HG03139 (cell line): ENCODE measurements around the gene NLRP3.
"Not testable (repeated sequence)": the region's sequence is repeated elsewhere in the genome, so short reads cannot be mapped to it uniquely, and the experiment has no call there.

Source experiments
- ATAC-seq: cut with Tn5 transposase; IDR thresholded peaks from one replicate; pipeline ENCODE4 v1.9.1; 2021; ENCODE audit not compliant: unreplicated experiment

The NLRP3 gene

DNA sequence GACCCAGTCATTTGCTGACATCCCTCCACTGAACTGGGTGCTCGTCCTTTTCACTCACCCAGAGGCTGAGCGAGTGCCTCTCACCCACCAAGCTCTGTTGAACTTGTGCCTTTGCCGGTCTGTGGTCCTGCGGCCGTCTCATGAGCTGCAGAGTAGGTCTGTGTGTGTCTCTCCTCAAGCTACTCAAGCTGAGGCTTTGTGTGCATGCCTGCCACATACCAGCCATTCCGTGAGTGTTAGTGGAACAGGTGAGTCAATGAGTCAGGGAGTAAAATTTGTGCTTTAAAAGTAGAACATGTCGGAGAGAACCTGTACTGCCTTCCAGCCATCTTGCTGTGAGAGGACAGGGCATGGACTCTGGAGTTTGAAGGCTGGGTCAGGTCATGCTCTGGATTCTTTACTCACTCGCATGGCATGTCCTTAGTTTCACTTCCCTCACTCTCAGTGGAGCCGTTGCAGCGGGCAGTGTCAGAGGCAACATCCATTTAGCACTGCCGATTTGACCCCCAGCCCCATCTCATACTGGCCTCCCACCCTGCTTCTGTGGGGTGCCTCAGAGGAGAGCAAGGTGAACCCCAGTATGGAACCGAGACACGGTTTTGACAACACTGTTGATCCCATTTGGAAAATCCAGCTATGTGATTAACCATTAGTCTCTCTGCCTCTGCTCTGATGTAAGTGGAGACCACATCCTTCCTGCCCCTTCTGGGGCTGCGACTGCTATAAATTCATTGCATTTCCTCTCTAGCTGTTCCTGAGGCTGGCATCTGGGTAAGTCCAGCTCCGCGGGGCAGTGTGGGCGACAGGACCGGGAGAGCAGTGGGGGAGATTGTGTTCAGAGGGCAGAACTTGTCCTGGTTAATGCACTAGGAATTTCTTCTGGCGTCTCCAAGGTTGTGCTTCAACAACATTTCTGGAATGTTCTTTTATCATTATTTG, at the start of gene NLRP3:
TSS of gene NLRP3 (plus strand) at position 751 of the 939 bp plus-strand sequence. CDS start 2,628 bp downstream, outside the sequence.
- ATAC-seq = peak; percentile 74

DNA sequence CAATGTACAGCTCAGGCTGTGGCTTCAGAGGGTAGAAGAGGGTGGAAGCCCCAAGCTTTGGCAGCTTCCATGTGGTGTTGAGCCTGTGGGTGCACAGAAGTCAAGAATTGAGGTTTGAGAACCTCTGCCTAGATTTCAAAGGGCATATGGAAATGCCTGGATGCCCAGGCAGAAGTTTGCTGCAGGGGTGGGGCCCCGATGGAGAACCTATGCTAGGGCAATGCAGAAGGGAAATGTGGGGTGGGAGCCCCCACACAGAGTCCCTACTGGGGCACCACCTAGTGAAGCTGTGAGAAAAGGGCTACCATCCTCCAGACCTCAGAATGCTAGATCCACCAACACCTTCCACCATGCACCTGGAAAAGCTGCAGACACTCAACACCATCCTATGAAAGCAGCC, 49.6 kb upstream of the NLRP3 start:
- ATAC-seq = not testable (repeated sequence)

DNA sequence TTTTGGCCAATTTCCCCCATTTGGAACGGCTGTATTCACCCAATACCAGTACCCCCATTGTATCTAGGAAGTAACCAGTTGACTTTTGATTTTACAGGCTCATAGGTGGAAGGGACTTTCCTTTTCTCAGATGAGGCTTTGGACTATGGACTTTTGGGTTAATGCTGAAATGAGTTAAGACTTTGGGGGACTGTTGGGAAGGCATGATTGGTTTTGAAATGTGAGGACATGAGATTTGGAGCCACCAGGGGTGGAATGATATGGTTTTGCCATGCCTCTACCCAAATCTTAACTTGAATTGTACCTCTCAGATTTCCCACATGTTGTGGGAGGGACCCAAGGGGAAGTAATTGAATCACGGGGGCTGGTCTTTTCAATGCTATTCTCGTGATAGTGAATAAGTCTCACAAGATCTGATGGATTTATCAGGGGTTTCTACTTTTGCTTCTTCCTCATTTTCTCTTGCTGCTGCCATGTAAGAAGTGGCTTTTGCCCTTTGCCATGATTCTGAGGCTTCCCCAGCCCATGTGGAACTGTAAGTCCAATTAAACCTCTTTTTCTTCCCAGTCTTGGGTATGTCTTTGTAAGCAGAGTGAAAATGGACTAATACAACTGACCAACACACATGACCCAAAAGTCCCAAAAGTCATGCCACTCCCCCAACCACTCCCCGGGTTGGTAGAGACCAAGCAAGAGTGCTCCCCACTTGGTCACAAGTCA, 48.9 kb upstream of the NLRP3 start:
- ATAC-seq = no peak

DNA sequence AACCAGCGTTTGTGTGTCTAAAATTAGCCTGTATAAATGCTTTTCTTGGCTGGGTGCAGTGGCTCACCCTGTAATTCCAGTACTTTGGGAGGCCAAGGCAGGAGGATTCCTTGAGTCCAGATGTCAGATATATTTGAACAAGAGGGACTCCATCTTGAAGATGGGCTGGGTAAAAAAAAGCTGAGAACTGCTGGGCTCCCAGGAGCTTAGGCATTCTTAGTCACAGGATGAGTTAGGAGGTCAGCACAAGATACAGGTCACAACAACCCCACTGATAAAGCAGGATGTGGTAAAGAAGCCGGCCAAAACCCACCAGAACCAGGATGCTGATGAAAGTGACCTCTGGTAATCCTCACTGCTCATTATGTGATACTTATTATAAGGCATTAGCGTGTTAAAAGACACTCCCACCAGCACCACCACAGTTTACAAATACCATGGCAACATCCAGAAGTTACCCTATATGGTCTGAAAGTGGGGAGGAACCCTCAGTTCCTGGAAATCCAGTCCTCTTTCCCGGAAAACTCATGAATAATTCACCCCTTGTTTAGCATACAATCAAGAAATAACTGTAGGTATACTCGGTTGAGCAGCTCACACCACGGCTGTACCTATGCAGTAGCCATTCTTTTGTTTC, 48.1 kb upstream of the NLRP3 start:
- ATAC-seq = no peak

DNA sequence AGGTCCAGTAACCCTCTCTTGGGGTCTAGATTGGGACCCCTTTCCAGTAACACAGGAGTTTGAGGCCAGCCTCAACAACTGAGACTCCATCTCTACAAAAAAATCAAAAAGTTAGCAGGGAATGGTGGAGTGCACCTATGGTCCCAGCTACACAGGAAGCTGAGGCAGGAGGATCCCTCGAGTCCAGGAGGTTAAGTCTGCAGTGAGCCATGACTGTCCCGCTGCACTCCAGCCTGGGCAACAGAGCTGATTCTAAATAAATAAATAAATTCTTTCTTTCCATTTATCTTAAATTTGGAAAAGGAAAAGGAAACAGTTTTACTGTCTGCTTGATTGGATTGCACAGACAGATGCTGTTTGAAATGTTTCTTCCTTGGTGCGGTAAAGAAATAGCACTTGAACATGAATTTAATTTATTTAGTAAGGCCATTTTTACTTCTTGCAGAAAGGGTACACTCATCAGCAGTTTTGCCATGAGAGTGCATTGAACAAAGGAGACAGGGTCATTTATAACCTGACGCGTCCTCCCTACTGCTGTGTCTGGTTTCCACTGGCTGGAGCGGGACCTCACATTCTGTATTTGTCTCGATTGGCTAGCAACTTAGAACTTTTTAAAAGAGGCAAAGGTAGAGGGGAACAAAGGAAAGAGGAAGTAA, 47.4 kb upstream of the NLRP3 start:
- ATAC-seq = no peak

DNA sequence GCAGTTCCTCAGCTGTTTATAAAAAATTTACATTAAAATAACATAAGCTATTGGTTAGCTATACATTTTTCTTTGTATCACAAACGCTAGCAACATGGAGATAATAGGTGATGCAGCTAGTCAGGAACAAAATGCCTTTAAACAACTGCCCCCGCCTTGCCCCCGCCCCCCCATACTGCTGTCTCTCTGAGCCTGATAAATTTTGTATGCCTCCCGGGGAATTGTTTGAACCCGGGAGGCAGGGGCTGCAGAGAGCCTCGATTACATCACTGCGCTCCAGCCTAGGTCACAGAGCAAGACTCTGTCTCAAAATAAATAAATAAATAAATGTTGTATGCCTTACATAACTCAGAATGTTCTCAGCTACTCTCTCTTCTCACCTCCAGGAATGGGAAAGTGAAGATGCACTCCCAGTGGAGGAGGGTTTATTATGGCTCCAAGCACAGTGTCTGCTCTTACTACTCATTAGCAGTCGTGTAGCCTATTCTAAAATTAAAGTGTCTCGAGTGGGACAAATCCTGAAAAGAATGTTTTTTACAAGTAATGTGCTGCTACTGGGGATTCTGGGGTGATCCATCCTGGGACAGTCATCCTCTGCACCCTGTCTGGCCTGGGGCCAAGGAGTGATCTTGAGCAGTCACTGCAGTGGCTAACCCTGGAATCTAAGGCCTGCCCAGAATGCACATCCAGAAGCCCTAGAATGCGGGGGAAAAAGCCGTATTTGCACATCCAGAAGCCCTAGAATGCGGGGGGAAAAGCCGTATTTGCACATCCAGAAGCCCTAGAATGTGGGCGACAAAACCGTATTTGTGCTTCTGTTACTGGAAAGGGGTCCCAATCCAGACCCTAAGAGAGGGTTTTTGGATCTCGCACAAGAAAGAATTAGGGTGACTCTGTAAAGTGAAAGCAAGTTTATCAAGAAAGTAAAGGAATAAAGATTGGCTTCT, 44.9 kb upstream of the NLRP3 start:
- ATAC-seq = no peak

DNA sequence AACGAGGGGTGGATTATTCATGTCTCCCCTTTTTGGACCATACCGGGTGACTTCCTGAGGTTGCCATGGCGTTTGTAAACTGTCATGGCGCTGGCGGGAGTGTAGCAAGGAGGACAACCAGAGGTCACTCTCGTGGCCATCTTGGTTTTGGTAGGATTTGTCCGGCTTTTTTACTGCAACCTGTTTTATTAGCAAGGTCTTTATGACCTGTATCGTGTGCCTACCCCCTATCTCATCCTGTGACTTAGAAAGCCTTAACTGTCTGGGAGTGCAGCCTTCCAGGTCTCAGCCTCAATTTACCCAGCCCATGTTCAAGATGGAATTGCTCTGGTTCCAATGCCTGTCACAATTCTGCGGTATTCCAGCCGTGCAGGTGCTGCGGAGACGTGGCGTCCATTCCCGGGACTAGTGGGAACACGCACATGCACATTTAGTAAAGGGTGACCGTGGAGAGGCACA, 44.1 kb upstream of the NLRP3 start:
- ATAC-seq = no peak

DNA sequence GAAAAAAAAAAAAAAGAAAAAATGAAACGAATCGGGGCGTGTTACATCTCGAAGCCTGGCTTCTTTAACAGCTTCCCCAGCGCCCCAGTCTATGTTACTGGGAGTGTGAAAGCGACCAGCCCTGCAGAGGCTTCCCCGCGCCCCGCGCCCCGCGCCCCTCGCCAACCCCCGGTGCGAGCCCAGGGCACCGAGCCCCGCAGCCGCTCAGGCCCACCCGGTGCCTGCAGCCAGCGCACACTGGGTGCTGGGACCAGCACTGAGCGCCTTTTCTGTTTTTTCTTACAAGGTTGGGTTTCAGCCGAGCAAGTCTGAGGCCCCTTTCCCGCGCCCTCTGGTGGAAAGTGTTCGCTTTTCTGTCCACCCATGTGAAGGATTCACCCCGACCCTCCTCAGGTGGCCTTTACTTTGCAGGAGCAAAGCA, 42.2 kb upstream of the NLRP3 start:
- peak; percentile 82 for ATAC-seq

DNA sequence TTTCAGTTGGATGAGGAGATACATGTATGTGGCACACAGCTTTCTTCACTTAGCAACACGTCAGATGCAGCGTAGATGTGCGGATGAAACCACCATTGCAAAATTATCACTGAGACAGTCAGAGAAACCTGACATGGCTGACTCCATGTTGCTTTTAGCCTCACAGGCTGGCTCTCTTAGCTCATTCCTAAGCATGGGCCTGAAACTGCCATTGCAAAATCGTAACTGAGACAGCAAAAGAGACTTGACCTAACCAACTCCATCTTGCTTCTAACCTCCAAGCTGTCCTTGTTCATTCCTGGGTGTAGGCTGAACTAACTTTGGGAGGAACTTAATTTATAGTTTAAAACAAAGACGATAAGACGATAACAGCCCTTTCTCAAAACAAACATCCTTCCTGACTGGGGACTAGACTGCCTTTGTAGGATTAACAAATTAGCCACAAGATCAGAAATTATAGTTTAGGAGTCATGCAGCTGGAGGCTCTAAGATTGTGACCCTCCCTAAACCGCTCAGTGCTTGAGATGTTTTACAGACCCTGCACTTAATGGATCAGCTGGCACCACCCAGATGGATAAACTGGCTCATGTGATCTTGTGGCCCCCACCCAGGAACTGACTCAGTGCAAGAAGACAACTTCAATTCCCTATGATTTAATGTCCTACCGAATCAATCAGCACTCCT, 41.2 kb upstream of the NLRP3 start:
- ATAC-seq = not testable (repeated sequence)

DNA sequence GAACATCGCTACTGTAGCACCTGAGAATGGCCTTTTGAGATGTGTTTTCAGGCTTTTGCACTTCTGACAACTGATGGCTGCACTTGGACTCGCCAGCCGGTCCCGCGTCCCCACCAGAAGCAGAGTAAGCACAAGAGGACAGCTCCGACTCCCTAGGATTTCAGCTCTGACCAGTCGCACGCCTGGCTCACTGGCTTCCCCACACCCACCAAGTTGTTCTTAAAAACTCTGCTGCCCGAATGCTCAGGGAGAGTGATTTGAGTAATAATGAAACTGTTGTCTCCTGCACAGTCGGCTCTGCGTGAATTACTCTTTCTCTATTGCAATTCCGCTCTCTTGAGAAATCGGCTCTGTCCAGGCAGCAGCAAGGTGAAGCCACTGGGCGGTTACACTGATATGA, 40.2 kb upstream of the NLRP3 start:
- no peak for ATAC-seq

DNA sequence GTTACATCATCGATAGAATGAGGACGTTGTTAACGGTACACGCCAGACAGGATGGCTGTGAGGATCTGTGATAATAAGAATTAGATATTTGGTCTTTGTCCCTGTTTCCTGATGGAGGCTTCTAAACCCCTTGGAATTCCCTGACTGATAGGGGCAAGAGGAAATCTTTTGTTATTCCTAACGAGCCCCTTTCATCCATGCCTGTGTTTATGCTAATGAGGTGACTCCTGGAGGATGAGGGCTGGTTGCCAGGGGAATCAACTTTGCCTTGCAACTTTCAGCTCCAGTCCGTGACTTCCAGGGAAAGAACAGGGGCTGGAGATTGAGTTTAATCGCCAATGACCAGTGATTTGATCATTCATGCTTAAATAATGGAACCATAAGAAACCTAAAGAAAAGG, 39.3 kb upstream of the NLRP3 start:
- ATAC-seq = no peak

DNA sequence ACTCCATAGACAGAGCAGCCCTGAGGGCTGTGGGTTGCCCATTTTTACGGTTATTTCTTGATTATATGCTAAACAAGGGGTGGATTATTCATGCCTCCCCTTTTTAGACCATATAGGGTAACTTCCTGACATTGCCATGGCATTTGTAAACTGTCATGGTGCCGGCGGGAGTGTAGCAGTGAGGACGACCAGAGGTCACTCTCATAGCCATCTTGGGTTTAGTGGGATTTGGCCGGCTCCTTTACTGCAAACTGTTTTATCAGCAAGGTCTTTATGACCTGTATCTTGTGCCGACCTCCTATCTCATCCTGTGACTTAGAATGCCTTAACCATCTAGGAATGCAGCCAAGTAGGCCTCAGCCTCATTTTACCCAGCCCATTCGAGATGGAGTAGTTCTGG, 38.3 kb upstream of the NLRP3 start:
- ATAC-seq = not testable (repeated sequence)

DNA sequence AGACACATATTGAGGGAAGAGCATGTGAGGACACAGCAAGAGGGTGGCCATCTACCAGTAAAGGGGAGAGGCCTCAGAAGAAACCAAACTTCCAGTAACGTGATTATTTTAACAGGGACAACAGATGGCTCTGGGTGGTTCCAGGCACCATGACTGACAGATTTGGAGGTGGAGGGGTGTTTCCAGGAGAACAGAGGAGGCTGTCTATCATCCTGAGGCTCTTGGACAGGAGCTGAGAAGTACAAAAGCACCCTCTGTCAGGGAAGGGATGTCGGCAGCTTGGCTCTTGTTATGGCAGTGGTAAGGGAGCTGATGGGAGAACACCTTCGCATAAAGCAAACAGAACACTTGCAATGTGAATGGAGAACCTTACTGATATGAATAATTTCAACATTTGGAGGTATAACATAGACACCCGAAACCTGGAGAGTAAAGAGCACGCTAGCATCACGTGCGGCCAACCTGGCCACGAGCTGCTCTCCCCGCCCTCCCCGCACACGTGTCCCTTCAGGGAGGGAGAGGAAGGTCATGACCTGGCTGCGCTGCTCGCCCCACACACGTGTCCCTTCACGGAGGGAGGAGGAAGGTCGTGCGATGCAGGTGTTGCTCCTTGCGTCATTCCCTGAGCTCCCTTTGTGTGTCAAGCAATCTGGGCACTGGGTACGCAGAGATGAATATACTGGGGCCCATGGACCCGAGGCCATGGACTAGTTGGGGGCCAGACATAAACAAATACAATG, 37.5 kb upstream of the NLRP3 start:
- no peak for ATAC-seq

DNA sequence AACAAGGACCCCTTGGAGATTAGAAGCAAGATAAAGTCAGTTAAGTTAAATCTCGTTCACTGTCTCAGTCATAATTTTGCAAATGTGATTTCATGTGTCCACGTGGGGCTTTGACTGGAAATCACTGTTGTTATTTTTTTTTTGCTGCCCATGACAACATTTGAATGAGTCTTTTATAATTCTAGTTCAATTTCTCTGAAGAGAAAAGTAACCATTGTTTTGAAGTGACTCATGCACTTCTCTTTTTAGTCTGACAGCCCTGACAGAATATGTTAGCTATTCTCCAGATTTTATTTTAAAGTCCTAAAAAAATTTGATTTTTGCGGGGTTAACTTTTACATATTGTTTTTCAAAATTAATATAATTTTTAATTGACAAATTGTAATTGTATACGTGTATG, 30.7 kb upstream of the NLRP3 start:
- no peak for ATAC-seq

DNA sequence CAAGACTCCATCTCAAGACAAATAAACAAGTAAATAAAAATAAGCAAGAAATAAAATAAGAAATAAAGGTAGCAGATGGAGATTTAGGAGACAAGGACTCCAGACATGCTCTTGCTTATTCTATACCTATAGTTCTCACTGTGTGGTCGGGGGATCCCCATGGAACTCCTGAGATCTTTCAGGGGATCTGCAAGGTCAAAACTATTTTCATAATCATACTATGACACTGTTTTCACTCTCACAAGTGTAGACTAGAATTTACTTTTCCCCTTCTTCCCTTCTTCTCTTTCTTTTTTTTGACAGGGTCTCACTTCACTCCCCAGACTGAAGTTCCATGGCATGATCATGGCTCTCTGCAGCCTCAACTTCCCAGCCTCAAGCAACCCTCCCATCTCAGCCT, 29.8 kb upstream of the NLRP3 start:
- no peak for ATAC-seq

DNA sequence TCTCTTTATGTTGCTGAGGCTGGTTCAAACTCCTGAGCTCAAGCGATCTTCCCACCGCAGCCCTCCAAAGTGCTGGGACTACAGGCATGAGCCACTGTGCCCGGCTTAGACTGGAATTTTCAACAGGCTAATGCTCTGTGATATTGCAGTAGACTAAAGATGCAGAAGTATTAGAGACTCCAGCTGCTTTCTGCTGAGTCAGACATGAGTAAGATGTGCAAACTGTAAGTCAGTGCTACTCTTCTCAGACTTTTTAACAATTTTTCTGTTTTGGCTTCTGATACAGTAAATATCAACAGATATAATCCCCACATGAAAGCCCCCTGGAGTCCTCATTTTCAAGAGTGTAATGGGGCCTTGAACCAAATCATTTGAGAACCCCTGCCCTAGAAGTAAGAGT, 29.3 kb upstream of the NLRP3 start:
- ATAC-seq = no peak

DNA sequence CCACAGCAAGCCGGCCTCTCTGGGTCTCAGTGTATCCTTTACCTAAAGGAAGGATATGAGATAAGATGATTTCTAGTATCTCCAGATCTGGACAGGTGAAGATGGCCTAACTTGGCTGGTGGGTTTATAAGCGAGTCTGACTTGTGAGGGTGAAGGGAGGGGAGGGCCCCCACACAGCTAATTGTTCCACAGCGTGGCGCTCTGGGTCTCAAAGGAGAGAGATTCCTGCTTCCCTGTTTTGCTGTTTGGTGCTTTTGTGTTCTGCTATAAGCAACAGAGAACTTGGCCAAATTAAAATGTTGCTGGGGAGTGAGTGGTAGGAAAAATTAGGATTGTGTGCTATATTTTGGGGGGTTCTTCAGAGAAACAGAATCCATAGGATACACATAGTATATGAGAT, 28.9 kb upstream of the NLRP3 start:
- ATAC-seq = no peak

DNA sequence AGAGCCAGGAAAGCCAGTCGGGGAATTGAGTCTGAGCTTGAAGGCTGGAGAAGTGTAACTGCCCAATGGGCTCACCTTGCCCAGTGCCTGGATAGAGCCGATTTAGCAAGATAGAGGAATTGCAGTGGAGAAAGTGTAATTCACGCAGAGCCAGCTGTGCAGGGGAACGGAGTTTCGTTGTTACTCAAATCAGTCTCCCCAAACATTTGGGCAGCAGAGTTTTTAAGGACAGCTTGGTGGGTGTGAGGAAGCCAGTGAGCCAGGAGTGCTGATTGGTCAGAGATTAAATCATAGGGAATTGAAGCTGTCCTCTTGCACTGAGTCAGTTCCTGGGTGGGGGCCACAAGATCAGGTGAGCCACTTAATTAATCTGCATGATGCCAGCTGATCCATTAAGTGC, 28.4 kb upstream of the NLRP3 start:
- ATAC-seq = no peak
